Hepatocyte (in vitro differentiated cells): ENCODE results near the gene FBH1. TPM values are rescaled to one million over a fixed set of nuclear protein-coding genes. Genes with fewer than 3 reads are reported as not detected.
A peak's percentile ranks its signal among the peaks of the same experiment; 100 is the strongest.

Experiments
- DNase-seq: peaks from one replicate; pipeline ENCODE4 v3.0.0-alpha.2; 2016; ENCODE audit warnings: low spot score
- H2AFZ ChIP-seq: fragments of 200-600 bp; sonication (generic); 2 replicates; pipeline ENCODE4 v1.6.0; 2016; ENCODE audit warnings: antibody characterized with exemption, mild to moderate bottlenecking
- H3K27ac ChIP-seq: fragments of 200-600 bp; sonication (generic); 2 replicates; pipeline ENCODE4 v1.5.1; 2016; ENCODE audit warnings: mild to moderate bottlenecking
- H3K27me3 ChIP-seq: fragments of 200-600 bp; sonication (generic); 2 replicates; pipeline ENCODE4 v1.6.1; 2016
- H3K36me3 ChIP-seq: fragments of 200-600 bp; sonication (generic); replicated peaks from 2 replicates; pipeline ENCODE4 v1.5.1; 2016; ENCODE audit warnings: low read depth; ENCODE audit not compliant: insufficient read depth
- H3K4me1 ChIP-seq: fragments of 200-600 bp; sonication (generic); 2 replicates; pipeline ENCODE4 v1.5.1; 2016; ENCODE audit warnings: mild to moderate bottlenecking, moderate library complexity; ENCODE audit not compliant: insufficient read depth
- H3K4me2 ChIP-seq: fragments of 200-600 bp; sonication (generic); 2 replicates; pipeline ENCODE4 v1.6.0; 2016
- H3K4me3 ChIP-seq: fragments of 200-600 bp; sonication (generic); 2 replicates; pipeline ENCODE4 v1.5.1; 2016; ENCODE audit warnings: mild to moderate bottlenecking
- H3K79me2 ChIP-seq: fragments of 200-600 bp; sonication (generic); 2 replicates; pipeline ENCODE4 v1.6.0; 2017; ENCODE audit warnings: mild to moderate bottlenecking
- H3K9me2 ChIP-seq: fragments of 200-600 bp; sonication (generic); replicated peaks from 2 replicates; pipeline ENCODE4 v1.6.0; 2017; ENCODE audit warnings: mild to moderate bottlenecking; ENCODE audit not compliant: insufficient read depth
- H3K9me3 ChIP-seq: fragments of 200-600 bp; sonication (generic); 2 replicates; pipeline ENCODE4 v1.5.1; 2016; ENCODE audit warnings: low read depth, mild to moderate bottlenecking
- H4K20me1 ChIP-seq: fragments of 200-600 bp; sonication (generic); 2 replicates; pipeline ENCODE4 v1.6.0; 2016; ENCODE audit warnings: mild to moderate bottlenecking; ENCODE audit not compliant: insufficient read depth, poor library complexity, severe bottlenecking
- CTCF ChIP-seq: fragments of 200-600 bp; sonication (generic); IDR thresholded peaks from 2 replicates; pipeline ENCODE4 v1.5.1; 2016; ENCODE audit warnings: antibody characterized with exemption, mild to moderate bottlenecking; ENCODE audit not compliant: poor library complexity
- EZH2 ChIP-seq: fragments of 200-600 bp; sonication (generic); IDR thresholded peaks from 2 replicates; pipeline ENCODE4 v1.6.1; 2016; ENCODE audit warnings: antibody characterized with exemption, mild to moderate bottlenecking, borderline replicate concordance
- EZH2phosphoT487 ChIP-seq: fragments of 200-600 bp; sonication (generic); IDR thresholded peaks from one replicate; pipeline ENCODE4 v1.6.1; 2018; ENCODE audit warnings: antibody characterized with exemption, mild to moderate bottlenecking, low read depth, moderate library complexity; ENCODE audit not compliant: unreplicated experiment, severe bottlenecking
- WGBS: methylation state at CpG from one replicate; pipeline ENCODE4 v1.1.6; 2016; ENCODE audit warnings: low lambda C conversion rate; ENCODE audit errors: missing lambda C conversion rate; 5-methylcytosine and 5-hydroxymethylcytosine counted together
- polyA plus RNA-seq: library from polyadenylated mRNA; unstranded; fragments of >200 nt; fragmentation: Nextera tagmentation; extraction: Ambion mirVana; gene quantifications from 2 replicates; pipeline ENCODE4 v1.2.1, GENCODE V29; 2016
- total RNA-seq: library from RNA; depleted of rRNA; stranded (reverse); fragments of >200 nt; gene quantifications from 2 replicates; pipeline ENCODE4 v1.2.3, GENCODE V29; 2014

FBH1 gene
- total and polyA plus RNA-seq, 2 experiments from 2014 or later: 66.4 to 80.3 TPM

GRCh38 chr10:5977471-5978229 lies 87.6 kb downstream of the FBH1 start, which contains the start of gene IL15RA:
IL15RA (minus strand) TSS chr10:5977543; CDS start chr10:5977492, 51 bp downstream.
- Histone ChIP-seq H3K4me1 (no peaks in the 10 kb centered on the region), H2AFZ (peak within 1 kb of the TSS; percentile 81)

GRCh38 chr10:5978230-5978489 lies 88.1 kb downstream of the FBH1 start:
- TF ChIP-seq EZH2phosphoT487 (no peak), EZH2 (no peak), CTCF (no peak)
- Histone ChIP-seq H4K20me1 (no peaks in the 10 kb centered on the region), H2AFZ (peak overlapping the region; percentile 81), H3K9me2 (no peaks in the 10 kb centered on the region), H3K4me1 (no peaks in the 10 kb centered on the region), H3K27me3 (peaks cover 35% of the 10 kb centered on the region), H3K9me3 (no peaks in the 10 kb centered on the region), H3K4me3 (peak overlapping the region; percentile 97), H3K36me3 (no peaks in the 10 kb centered on the region), H3K27ac (no peak overlapping the region), H3K4me2 (peak overlapping the region; percentile 99), H3K79me2 (no peaks in the 10 kb centered on the region)
- no peak for DNase-seq
- WGBS: 16% methylated on average over 6 of the region's 6 CpGs

More at GRCh38 chr10:5977471-5978229, 87.6 kb downstream of the FBH1 start, which contains the start of gene IL15RA:
- WGBS: under 1% methylated on average over 59 of the region's 80 CpGs
- H3K79me2 ChIP-seq: no peaks in the 10 kb centered on the region
- H4K20me1 ChIP-seq: no peaks in the 10 kb centered on the region
- H3K9me3 ChIP-seq: no peaks in the 10 kb centered on the region
- H3K27me3 ChIP-seq: peaks cover 35% of the 10 kb centered on the region
- H3K27ac ChIP-seq: peak within 1 kb of the TSS; percentile 76
- H3K4me3 ChIP-seq: peak within 1 kb of the TSS; percentile 97
- H3K36me3 ChIP-seq: no peaks in the 10 kb centered on the region
- peak within 1 kb of the TSS; percentile 99 for H3K4me2 ChIP-seq
- TF ChIP-seq CTCF: peak; percentile 7
- TF ChIP-seq EZH2phosphoT487: no peak
- TF ChIP-seq EZH2: peak; percentile 62
- no peaks in the 10 kb centered on the region for H3K9me2 ChIP-seq
- peak; percentile 75 for DNase-seq

DNA sequence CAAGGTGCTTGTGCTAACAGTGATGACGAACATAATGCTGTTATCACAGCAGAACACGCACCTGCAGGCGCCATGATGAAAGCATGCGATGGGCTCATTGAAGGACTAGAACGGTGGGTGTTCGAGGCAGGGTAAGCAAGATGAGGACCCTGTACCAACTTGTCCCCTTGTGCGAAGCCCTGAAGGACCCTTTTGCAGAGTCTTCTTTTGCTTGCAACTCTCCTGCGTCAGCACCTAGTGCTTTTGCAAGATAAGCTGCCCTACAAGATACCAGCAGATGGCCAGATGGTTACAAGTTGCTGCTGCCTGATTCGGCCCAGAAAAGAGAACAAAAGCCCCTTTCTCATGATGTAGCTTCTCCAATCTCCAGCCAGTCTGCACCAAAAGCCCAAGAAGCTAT lies 91.5 kb downstream of the FBH1 start:
- no peak for DNase-seq
- no peaks in the 10 kb centered on the region for H3K79me2 ChIP-seq
- no peaks in the 10 kb centered on the region for H3K4me1 ChIP-seq
- H4K20me1 ChIP-seq: no peaks in the 10 kb centered on the region
- H3K27me3 ChIP-seq: peaks cover 20% of the 10 kb centered on the region
- H3K9me3 ChIP-seq: no peaks in the 10 kb centered on the region
- TF ChIP-seq EZH2 (no peak), CTCF (no peak), EZH2phosphoT487 (no peak)
- no peaks in the 10 kb centered on the region for H3K9me2 ChIP-seq
- no peak overlapping the region for H2AFZ ChIP-seq
- H3K4me2 ChIP-seq: no peak overlapping the region
- no peak overlapping the region for H3K4me3 ChIP-seq
- no peaks in the 10 kb centered on the region for H3K36me3 ChIP-seq
- 94% methylated on average over 9 of the region's 9 CpGs for WGBS
- H3K27ac ChIP-seq: no peak overlapping the region
